ENCODE measurements around the gene HLTF.

Gene HLTF, protein sequence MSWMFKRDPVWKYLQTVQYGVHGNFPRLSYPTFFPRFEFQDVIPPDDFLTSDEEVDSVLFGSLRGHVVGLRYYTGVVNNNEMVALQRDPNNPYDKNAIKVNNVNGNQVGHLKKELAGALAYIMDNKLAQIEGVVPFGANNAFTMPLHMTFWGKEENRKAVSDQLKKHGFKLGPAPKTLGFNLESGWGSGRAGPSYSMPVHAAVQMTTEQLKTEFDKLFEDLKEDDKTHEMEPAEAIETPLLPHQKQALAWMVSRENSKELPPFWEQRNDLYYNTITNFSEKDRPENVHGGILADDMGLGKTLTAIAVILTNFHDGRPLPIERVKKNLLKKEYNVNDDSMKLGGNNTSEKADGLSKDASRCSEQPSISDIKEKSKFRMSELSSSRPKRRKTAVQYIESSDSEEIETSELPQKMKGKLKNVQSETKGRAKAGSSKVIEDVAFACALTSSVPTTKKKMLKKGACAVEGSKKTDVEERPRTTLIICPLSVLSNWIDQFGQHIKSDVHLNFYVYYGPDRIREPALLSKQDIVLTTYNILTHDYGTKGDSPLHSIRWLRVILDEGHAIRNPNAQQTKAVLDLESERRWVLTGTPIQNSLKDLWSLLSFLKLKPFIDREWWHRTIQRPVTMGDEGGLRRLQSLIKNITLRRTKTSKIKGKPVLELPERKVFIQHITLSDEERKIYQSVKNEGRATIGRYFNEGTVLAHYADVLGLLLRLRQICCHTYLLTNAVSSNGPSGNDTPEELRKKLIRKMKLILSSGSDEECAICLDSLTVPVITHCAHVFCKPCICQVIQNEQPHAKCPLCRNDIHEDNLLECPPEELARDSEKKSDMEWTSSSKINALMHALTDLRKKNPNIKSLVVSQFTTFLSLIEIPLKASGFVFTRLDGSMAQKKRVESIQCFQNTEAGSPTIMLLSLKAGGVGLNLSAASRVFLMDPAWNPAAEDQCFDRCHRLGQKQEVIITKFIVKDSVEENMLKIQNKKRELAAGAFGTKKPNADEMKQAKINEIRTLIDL

DNA sequence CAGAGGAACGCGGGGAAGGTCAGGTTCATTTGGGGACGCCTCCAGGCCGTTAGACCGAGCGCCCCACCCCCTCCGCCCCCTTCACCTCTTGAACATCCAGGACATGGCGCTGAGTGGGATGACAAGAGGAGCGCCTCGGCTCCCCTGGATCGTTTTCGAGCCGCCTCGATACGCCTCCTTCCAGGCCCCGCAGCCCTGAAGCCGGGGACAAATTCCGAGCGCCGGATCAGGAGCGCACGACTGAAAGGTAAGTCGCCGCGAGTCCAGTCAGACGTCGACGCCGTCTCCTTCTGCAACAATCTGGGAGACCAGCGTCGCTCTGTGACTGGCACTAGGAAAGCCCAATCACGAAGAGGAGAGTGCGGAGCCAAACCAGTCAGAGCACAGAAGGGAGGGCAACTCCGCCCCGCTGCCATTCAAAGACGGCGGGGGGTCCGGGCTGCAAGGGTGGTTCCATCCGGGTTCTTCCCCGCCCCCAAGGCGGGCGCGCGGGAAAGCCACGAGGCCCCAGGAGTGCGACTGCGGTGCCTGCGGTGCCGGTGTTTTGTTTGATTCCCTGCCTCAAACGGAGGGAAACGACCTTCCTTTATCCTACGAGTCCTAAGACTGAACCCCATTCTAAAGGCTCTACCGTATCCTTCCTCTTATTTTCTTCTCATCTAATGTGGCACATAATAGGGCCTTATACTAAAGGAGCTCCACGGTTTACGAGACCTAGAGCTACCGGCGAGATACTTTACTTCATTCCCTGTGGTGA is at the start of gene HLTF:
TSS of gene HLTF (minus strand) at position 302 of the 757 bp plus-strand sequence. CDS start at position 105, 197 bp downstream.
- Histone ChIP-seq H3K9me3 (ENCODE audit: control insufficient read depth, low read length) (no peaks in the 10 kb centered on the region), H3K27me3 (ENCODE audit: control insufficient read depth, insufficient read depth, low read length) (no peaks in the 10 kb centered on the region), H3K4me3 (ENCODE audit: low read length) (peak within 1 kb of the TSS; percentile 78), H3K4me1 (ENCODE audit: control insufficient read depth, insufficient read depth, low read length) (no peaks in the 10 kb centered on the region), H3K9ac (ENCODE audit: low read length) (peak within 1 kb of the TSS; percentile 67), H3K36me3 (ENCODE audit: control insufficient read depth, insufficient read depth, low read length) (no peaks in the 10 kb centered on the region)

DNA sequence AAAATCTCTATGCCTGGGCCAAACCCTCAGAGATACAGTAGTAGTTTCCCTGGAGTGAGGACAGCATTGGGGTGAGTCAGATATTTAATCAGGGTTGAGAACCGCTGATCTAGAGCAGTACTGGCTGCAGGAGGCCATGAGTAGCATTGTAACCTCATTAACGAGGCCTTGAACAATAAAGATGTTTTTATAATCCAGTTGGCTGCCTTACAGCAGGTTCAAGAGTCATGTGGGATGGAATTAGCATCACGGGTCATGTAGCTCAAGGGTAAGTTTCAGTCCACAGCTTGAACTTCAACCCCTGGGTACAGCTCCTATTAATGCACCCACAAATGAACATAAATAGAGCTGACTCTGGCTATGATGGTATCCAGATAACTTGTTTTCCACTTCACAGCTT is 48.2 kb upstream of the HLTF start:
- Histone ChIP-seq H3K9ac (ENCODE audit: low read length) (no peak overlapping the region), H3K27me3 (ENCODE audit: control insufficient read depth, insufficient read depth, low read length) (no peaks in the 10 kb centered on the region), H3K9me3 (ENCODE audit: control insufficient read depth, low read length) (no peaks in the 10 kb centered on the region), H3K4me3 (ENCODE audit: low read length) (no peak overlapping the region), H3K36me3 (ENCODE audit: control insufficient read depth, insufficient read depth, low read length) (no peaks in the 10 kb centered on the region), H3K4me1 (ENCODE audit: control insufficient read depth, insufficient read depth, low read length) (peaks cover 14% of the 10 kb centered on the region)

DNA sequence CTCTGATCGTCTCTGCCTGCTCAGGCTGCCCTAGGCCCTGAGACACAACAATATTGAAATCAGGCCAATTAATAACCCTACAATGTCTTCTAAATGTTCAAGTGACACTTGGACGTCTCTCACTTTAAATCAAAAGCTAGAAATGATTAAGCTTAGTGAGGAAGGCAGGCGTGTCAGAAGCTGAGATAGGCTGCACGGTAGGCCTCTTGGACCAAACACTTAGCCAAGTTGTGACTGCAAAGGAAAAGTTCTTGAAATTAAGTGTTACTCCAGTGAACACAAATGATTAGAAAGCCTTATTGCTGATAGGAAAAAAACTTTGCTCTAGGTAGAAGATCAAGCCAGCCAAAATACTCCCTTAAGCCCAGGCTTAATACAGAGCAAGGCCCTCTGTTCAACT is 45.3 kb upstream of the HLTF start:
- H3K4me3 ChIP-seq (ENCODE audit: low read length) = no peak overlapping the region
- no peaks in the 10 kb centered on the region for H3K9me3 ChIP-seq (ENCODE audit: control insufficient read depth, low read length)
- H3K36me3 ChIP-seq (ENCODE audit: control insufficient read depth, insufficient read depth, low read length) = no peaks in the 10 kb centered on the region
- peaks cover 14% of the 10 kb centered on the region for H3K4me1 ChIP-seq (ENCODE audit: control insufficient read depth, insufficient read depth, low read length)
- no peak overlapping the region for H3K9ac ChIP-seq (ENCODE audit: low read length)
- H3K27me3 ChIP-seq (ENCODE audit: control insufficient read depth, insufficient read depth, low read length) = no peaks in the 10 kb centered on the region

DNA sequence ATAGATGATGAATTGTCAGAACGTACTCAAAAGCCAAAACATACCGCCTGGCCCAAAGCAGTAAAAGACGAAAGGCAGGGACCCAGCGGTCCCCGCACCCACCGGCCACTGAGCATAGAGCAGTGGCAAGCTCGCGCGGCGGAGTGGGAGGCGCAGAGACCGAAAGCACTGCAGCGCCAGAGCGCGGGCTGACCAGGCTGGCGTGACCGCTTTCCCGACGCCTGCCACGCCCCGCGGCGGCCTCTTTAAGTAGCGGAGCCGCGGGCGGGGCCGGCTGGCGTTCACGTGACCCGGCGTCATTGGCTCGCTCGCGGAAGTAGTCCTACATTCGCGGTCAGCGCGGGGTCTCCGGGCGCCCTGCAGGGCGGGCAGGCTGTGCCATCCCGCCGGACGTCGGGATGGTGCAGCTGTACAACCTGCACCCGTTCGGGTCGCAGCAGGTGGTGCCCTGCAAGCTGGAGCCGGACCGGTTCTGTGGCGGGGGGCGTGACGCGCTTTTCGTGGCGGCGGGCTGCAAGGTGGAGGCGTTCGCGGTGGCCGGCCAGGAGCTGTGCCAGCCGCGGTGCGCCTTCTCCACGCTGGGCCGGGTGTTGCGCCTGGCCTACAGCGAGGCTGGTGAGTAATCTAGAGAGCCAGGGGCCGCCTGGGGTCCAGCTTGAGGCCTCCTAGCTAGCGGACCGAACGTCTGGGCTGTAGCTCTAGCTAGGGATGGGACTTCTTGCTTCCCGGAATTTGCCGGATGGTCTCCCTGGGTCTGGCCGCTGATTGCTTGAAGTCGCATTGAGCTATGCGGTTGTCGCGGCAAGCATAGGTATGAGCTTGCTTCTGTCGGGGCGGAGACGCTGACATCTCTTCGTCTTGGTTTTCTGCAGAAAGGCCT is 43.2 kb upstream of the HLTF start, which contains the start of gene HPS3:
TSS of gene HPS3 (plus strand) at position 313 of the 880 bp plus-strand sequence. CDS start at position 399, 86 bp downstream.
- Histone ChIP-seq H3K4me3 (ENCODE audit: low read length) (peak within 1 kb of the TSS; percentile 59), H3K4me1 (ENCODE audit: control insufficient read depth, insufficient read depth, low read length) (peaks cover 14% of the 10 kb centered on the region), H3K9me3 (ENCODE audit: control insufficient read depth, low read length) (no peaks in the 10 kb centered on the region), H3K9ac (ENCODE audit: low read length) (peak within 1 kb of the TSS; percentile 63), H3K36me3 (ENCODE audit: control insufficient read depth, insufficient read depth, low read length) (no peaks in the 10 kb centered on the region), H3K27me3 (ENCODE audit: control insufficient read depth, insufficient read depth, low read length) (no peaks in the 10 kb centered on the region)

DNA sequence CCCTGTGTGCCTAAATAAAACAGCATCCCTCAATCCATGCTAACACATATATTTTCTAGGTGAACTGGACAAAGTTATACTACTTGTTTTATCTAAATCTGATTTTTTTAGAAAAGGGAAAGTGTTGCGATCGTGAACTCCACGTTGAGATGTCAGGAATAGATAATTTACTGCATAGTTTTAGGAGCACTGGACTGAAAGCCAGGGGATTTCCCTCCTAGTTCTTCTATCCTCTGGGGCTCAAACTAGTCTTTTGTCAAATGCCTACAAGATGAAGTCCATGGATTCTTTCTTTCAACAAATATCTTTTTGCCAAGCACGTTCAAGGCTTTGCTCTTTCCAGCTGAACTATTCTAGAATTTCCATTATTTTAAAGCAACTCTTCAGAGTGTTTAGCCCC is 42.5 kb upstream of the HLTF start:
- H3K36me3 ChIP-seq (ENCODE audit: control insufficient read depth, insufficient read depth, low read length) = no peaks in the 10 kb centered on the region
- H3K4me1 ChIP-seq (ENCODE audit: control insufficient read depth, insufficient read depth, low read length) = peaks cover 14% of the 10 kb centered on the region
- peak overlapping the region; percentile 59 for H3K4me3 ChIP-seq (ENCODE audit: low read length)
- peak overlapping the region; percentile 63 for H3K9ac ChIP-seq (ENCODE audit: low read length)
- H3K9me3 ChIP-seq (ENCODE audit: control insufficient read depth, low read length) = no peaks in the 10 kb centered on the region
- no peaks in the 10 kb centered on the region for H3K27me3 ChIP-seq (ENCODE audit: control insufficient read depth, insufficient read depth, low read length)

DNA sequence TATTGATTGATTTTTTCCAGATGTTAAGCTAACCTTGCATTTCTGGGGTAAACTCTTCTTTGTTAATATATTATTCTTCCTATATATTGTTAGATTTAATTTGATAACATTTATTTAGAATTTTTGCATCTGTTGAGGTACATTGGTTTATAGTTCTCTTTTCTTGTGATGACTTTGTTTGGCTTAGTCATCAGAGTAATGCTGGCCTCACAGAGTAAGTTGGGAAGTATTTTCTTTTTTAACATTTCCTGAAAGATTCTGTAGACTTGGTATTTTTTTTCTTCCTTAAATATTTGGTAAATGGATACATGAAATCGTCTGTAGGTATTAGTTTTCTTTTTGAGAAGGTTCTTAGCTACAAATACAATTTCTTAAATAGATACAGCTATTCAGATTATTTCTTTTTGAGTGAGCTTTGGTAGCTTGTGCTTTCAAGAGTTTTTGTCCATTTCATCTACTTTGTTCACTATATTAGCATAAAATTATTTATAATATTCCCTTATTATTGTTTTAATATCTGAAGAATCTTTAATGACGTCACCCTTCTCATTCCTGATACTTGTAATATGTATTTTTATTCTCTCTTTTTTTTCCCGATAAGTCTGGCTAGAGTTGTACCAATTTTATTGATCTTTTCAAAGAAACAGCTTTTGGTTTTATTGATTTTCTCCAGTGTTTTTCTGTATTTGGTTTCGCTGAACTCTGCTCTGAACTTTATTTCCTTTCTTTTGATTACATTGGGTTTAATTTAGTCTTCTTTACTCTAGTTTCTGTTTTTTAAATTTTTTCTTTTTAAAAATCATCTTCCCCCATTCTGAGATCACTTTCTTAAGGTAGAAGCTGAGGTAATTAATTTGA is 36.6 kb upstream of the HLTF start:
- H3K9me3 ChIP-seq (ENCODE audit: control insufficient read depth, low read length) = no peaks in the 10 kb centered on the region
- H3K4me3 ChIP-seq (ENCODE audit: low read length) = no peak overlapping the region
- H3K36me3 ChIP-seq (ENCODE audit: control insufficient read depth, insufficient read depth, low read length) = no peaks in the 10 kb centered on the region
- no peak overlapping the region for H3K9ac ChIP-seq (ENCODE audit: low read length)
- H3K27me3 ChIP-seq (ENCODE audit: control insufficient read depth, insufficient read depth, low read length) = no peaks in the 10 kb centered on the region
- no peaks in the 10 kb centered on the region for H3K4me1 ChIP-seq (ENCODE audit: control insufficient read depth, insufficient read depth, low read length)

DNA sequence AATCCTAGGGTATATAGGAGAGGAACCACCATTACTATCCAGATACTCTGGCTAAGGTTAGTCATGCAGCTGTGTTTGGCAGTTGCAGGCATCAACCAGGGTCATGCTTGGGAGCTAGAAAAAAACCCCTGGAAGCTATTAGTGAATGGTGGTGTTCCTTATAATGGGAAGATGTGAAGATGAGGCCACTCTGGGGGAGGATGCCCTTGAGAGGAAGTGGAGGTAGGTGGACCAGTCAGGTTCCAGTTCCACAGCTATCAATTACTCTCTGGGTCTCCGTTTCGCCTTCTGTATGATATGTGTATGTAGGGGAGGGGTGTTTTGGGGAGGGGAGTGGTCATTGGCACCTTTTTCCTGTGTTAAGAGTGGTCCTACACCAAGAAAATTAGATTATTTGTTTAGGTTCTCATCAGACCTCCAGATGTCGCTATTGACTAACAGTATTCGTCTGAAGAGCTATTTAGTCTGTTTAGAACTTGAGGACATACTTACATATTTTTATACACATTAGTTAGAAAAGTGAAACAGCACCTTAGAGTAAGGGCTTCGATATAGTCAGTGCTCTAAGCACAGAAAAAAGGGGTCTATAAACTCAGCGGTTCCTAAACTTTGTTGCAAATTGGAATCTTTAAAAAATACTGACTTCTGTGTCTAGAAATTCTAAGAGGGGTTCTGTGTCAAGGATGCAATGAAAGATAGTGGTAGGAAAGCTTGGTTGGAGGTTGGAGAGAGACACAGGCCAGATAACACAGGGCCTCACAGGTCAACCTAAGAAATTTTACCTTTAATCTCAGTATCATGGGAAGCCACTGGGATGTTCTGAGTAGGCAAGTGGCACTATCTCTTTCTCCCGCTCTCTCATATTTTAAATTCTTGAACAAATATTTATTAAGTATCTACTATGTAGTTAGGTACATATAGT is 34.0 kb upstream of the HLTF start:
- Histone ChIP-seq H3K9ac (ENCODE audit: low read length) (no peak overlapping the region), H3K4me3 (ENCODE audit: low read length) (no peak overlapping the region), H3K9me3 (ENCODE audit: control insufficient read depth, low read length) (no peaks in the 10 kb centered on the region), H3K4me1 (ENCODE audit: control insufficient read depth, insufficient read depth, low read length) (no peaks in the 10 kb centered on the region), H3K27me3 (ENCODE audit: control insufficient read depth, insufficient read depth, low read length) (no peaks in the 10 kb centered on the region), H3K36me3 (ENCODE audit: control insufficient read depth, insufficient read depth, low read length) (no peaks in the 10 kb centered on the region)

DNA sequence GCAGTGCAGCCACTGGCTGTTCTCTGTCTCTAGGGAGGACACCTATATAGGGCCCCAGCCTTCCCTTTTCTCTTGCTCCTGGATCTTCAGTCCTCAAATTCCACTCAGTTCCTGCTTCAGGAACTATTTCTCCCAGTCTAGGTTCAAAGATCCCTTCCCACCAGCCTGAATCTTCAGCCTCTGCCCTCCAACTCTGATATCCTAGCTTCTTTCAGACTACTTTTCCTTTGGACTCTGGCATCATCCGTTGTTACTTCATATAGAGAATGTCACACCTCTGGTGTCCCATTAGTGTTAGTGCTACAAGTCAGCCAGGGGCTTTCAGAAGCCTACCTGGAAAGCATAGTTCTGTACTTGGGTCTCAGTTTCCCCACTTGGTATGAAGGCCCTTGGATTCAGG is 33.1 kb upstream of the HLTF start:
- no peaks in the 10 kb centered on the region for H3K36me3 ChIP-seq (ENCODE audit: control insufficient read depth, insufficient read depth, low read length)
- no peaks in the 10 kb centered on the region for H3K4me1 ChIP-seq (ENCODE audit: control insufficient read depth, insufficient read depth, low read length)
- no peak overlapping the region for H3K4me3 ChIP-seq (ENCODE audit: low read length)
- no peaks in the 10 kb centered on the region for H3K27me3 ChIP-seq (ENCODE audit: control insufficient read depth, insufficient read depth, low read length)
- H3K9ac ChIP-seq (ENCODE audit: low read length) = no peak overlapping the region
- no peaks in the 10 kb centered on the region for H3K9me3 ChIP-seq (ENCODE audit: control insufficient read depth, low read length)

DNA sequence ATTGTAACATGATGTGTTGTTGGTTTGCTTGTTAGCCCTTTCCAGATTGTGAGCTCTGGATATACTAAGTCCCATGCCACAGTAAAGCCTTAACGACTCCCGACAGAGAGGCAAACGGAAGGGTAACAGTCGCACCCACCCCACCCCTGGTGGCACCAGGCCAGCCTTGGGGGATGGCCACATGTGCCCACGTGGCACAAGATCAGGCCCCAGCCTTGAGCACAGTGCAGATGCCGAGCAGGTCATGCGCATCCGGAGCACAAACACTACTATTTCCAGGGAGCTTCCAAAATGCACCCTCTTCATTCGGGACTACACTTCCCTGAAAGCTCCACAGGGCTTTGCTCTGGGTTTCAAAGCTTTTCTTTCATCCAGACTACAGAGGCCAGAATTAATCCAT is 32.4 kb upstream of the HLTF start:
- Histone ChIP-seq H3K4me3 (ENCODE audit: low read length) (no peak overlapping the region), H3K4me1 (ENCODE audit: control insufficient read depth, insufficient read depth, low read length) (no peaks in the 10 kb centered on the region), H3K9ac (ENCODE audit: low read length) (no peak overlapping the region), H3K27me3 (ENCODE audit: control insufficient read depth, insufficient read depth, low read length) (no peaks in the 10 kb centered on the region), H3K9me3 (ENCODE audit: control insufficient read depth, low read length) (no peaks in the 10 kb centered on the region), H3K36me3 (ENCODE audit: control insufficient read depth, insufficient read depth, low read length) (no peaks in the 10 kb centered on the region)

DNA sequence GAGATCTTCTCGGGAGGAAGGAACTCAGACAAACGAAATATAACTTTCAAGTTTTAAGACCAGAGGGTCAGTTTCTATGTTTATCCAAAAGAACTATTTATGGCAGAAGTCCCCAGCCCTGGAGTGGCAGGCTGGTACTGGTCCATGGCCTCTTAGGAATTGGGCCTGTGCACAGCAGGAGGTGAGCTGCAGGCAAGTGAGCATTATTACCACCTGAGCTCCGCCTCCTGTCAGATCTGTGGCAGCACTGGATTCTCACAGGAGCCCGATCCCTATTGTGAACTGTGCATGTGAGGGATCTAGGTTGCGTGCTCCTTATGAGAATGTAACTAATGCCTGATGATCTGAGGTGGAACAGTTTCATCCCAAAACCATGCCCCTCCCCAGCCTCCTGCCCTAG is 28.8 kb upstream of the HLTF start:
- Histone ChIP-seq H3K9me3 (ENCODE audit: control insufficient read depth, low read length) (no peaks in the 10 kb centered on the region), H3K9ac (ENCODE audit: low read length) (no peak overlapping the region), H3K27me3 (ENCODE audit: control insufficient read depth, insufficient read depth, low read length) (no peaks in the 10 kb centered on the region), H3K4me1 (ENCODE audit: control insufficient read depth, insufficient read depth, low read length) (no peaks in the 10 kb centered on the region), H3K4me3 (ENCODE audit: low read length) (no peak overlapping the region), H3K36me3 (ENCODE audit: control insufficient read depth, insufficient read depth, low read length) (no peaks in the 10 kb centered on the region)
